Testis (tissue), 2 donors: ENCODE measurements around the gene PRSS48.

Experiments
- POLR2A ChIP-seq: fragments of 450-650 bp; IDR thresholded peaks from one replicate; pipeline ENCODE4 v1.6.1; 2017; ENCODE audit warnings: antibody characterized with exemption, mild to moderate bottlenecking, moderate library complexity
- TF ChIP-seq, protein P1 (sequence below), 3 experiments: fragments of 450-650 bp in 2 of 3; fragments of 200-600 bp in 1 of 3; sonication (generic) in 1 of 3; IDR thresholded peaks; one replicate each; pipeline ENCODE4 v1.5.1; 2016 to 2019; ENCODE audit warnings: antibody characterized with exemption in 3 of 3, mild to moderate bottlenecking in 2 of 3, moderate library complexity in 1 of 3

DNA sequence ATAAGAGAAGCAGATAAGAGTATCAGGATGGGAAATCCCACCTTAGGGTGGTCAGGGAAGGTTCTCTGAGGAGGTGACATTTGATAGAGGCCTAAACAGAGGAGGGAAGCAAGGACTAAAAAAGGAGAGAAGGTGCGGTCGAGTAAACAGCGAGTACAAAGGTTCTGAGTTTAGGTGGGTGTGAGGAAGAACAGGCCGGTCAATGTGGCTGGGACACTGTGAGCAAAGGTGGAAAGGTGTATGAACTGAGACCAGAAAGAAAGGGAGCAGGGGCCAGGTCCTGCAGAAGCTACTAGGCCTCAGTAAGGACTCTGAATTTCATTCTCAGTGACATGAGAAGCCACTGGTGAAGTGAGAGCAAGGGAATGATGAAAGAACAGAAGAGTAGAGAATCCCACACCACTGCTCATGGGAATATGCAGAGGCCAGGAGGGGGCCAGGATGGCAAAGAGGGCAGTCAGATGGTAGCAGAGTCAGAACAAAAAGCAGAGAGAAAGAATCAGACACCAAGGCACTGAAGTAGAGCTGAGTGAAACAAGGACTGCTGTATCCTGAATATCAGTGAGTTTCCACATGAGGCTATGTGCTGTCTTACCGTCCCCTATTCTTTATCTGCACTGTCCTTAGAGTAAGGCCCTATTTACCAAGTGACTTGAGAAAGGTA is 18.0 kb downstream of the PRSS48 start:
- TF ChIP-seq, protein P1, sequence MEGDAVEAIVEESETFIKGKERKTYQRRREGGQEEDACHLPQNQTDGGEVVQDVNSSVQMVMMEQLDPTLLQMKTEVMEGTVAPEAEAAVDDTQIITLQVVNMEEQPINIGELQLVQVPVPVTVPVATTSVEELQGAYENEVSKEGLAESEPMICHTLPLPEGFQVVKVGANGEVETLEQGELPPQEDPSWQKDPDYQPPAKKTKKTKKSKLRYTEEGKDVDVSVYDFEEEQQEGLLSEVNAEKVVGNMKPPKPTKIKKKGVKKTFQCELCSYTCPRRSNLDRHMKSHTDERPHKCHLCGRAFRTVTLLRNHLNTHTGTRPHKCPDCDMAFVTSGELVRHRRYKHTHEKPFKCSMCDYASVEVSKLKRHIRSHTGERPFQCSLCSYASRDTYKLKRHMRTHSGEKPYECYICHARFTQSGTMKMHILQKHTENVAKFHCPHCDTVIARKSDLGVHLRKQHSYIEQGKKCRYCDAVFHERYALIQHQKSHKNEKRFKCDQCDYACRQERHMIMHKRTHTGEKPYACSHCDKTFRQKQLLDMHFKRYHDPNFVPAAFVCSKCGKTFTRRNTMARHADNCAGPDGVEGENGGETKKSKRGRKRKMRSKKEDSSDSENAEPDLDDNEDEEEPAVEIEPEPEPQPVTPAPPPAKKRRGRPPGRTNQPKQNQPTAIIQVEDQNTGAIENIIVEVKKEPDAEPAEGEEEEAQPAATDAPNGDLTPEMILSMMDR (IDR thresholded peaks at IDR 0.05), result no peak
- no peak for TF ChIP-seq POLR2A
